ENCODE results near the gene CNNM4.

Gene CNNM4

DNA sequence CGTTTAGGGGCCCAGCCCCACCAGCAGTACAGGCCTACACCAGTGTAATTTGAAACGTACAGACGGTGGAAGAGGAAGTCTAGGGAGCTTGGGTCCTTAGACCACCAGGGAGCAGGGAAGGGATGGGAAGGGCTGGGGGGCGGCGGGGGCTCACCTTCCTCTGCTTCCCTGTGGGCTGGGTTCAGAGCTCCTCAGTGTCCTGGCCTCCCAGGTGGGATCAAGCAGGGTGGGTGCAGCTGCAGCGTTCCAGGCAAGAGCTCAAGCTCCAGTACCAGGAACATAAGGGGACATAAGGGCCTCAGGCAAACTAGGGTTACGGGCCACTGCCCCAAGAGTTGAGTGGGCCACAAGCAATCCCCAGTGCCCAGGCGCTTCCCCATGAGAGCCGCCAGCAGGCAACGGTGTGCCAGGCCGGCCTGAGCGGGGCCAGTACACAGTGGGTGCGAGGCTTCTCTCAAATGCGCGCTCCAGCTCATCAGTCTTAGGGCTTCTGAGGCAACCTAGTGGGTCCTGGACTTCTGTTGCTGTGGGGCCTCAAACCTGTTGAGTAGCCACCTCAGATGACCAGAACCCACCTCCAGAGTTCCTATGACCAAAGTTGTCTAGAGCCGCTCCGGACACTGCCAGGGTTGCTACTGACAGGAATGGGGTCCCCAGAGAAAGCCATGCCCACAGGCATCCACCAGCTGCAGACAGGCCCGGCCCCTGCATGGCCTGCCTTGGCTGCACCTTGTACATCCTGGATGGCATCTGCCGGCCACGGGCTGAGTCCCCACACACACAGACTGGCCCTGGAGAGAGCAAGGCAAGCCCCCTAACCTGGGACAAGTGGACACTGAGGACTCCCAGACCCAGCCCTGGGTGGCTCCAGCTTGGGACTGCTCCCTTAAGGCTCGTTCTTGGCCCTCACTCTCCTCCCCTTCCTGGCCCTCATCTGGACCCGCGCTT lies 77.9 kb downstream of the CNNM4 start:
- no peak for DNase-seq

DNA sequence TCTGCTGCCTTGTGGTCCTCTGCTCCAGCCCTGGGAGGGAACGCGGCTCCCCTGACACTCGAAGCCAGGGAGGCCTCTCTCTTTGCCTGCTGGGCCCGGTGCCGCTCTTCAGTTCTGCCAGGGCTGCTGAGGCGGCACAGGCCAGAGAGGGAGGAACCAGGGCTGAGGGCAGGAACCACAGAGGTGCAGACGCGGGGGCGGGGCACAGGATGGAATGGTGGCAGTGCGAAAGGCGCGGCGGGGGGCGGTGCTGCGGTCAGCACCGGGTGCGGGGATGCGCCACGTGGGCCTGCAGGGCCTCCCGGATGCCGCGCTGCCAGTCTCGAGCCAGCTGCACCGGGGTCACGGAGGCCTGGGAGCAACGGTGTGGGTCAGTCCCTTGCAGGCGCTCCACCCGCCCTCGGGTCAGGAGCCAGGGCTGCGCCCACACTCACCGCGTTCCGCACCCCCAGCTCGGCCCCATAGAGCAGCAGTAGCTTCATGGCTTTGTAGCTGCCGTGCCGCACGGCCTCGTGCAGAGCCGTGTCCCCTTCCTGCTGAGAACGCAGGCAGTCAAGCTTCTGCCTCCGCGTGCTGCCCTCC lies 78.7 kb downstream of the CNNM4 start:
- DNase-seq: no peak

DNA sequence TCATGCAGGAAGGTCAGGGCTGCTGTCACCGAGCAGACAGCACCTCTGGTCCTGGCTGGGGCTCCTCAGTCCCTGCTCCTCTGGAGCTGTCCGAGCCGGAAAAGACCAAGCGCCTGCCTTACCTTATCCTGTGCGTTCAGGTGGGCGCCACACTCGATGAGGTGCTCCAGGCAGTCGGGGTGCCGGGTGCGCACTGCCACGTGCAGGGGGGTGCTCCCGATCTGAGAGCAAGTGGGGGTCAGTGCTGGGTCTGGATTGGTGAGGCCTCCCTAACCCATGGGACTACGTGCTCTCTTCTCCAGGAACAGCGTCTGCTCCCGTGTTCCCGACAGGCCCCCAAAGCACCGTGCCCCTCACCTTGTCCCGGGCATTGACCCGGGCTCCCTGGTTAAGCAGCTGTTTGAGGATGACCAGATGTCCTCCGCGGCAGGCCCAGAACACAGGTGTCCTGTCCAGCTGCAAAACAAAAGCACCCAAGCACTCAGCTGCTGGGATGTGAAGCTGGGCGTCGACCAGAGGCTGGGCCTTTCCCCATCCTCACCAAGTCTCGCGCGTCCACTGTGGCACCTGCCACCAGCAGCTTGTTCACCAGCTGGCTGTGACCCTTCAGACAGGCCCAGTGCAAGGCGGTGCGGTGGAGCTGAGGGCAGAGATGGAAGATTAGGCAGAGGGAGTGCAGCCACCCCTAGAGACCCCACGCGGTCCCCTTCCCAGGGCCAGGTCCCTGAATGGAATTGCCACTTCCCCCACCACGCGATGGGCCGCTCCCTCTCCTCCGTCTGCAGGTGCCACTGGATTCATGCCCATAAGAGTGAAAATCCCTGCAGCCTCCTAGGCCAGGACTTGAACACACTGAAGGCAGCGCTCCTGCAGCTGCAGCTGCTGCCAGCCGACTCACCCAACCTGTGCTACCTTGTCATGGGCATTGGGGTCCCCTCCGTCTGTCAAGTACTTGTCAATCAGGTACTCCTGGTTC lies 79.5 kb downstream of the CNNM4 start:
- DNase-seq: no peak

DNA sequence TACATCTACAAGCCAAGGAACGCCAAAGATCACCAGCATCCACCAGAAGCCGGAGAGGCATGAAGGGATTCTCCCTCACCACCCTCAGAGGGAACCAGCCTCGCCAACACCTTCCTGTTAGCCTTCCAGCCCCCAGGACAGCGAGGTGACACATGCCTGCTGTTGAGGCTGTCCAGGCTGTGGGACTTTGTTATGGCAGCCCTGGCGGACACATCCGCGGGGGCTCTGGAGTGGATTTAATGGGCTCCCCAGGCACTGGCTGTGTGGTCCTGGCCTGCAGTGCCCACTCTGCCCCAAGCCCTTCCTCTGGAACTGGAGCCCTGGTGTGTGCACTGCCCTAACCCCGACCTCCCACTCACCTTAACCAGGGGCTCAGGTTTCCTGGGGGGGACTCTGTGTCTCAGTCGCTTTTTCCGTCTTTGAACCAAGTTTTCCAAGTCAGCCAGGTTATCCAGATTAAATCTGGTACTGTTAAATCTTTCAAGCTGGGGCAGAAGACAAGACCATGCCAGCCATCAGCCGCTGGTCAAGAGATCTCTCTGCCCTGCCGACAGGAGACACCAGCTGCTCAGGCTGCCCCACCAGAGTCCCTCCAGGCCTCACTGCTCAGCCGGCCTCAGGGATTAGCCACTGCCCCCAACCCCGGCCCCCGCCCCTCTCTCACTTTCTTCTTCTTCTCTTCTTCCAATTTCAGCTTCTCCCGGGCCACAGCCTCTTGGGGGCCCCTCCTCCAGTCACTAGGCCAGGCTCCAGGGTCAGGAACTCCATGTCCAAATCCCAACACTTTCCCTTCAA lies 81.2 kb downstream of the CNNM4 start:
- DNase-seq: no peak

DNA sequence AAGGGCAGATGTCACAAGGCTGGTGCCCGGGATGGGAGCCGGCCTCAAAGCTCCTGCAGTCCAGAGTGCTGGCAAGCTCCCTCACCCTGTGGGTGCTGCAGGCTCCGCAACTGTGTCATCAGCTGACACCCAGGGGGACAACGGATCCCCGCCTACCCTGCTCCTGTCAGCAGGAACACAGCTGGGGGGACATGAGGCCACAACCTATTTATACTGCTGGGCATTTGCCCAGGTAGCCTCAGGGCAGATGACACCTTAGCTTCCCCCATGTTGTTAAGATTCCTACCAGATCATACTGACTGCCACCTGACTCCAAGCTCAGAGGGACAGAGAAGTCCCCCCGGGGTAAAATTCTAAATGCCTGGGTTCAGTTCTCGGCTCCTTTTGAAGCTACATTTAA lies 81.9 kb downstream of the CNNM4 start:
- DNase-seq: no peak

DNA sequence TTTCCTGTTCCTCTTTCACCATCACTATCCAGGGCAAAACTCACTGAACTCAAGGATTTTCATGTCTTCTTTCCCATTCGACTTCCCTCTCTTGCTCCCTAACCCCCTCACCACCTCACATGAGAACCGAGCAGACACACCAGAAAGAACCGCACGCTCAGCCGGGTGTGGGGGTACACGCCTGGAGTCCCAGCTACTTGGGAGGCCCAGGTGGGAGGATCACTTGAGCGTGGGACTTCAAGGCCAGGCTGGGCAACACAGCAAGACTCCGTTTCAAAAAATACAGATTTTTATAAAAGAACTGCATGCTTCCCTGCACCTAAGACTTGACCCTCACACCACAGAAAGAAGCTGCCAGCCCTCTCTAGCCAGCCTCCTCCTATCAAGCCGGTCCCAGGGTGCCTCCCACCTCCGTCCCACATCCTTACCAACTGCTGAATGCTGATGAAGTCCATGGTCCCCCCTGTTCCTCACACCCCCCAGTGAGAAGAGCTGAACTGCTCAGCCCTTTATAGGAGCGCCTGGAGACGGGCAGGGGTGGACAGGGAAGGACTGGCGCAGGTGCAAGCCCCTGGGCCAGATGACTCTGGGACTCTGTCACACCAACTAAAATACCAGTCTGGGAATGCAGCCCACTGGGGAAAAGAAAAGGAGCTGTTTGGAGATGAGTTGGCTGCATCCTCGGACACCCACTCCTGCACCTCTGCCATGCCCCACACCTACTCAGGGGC lies 83.0 kb downstream of the CNNM4 start, which contains the start of gene ANKRD23:
Gene ANKRD23, minus strand, starts transcription at position 484 of the 731 bp plus-strand sequence. Its CDS starts 29 bp downstream, at position 455.
- no peak for DNase-seq

DNA sequence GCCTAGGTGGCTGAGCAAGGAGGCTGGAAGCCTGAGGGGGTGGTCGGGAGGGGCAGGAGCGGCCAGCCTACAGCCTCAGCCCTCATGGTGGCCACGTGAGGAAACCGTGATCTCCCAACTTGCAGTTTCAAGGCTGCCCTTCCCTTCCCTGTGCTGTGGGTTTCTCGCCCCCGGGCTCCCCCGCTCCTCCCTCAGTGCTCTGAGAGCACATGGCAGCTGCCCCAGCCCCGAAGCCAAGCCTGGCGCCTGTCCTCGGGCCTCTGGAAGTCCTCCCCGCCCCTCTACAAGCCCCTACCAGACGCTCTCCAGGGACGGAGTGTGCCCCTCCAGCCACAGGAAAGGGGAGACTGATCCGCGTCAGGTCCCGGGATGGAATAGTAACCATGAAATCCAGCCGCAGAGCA lies 83.7 kb downstream of the CNNM4 start:
- DNase-seq: no peak

DNA sequence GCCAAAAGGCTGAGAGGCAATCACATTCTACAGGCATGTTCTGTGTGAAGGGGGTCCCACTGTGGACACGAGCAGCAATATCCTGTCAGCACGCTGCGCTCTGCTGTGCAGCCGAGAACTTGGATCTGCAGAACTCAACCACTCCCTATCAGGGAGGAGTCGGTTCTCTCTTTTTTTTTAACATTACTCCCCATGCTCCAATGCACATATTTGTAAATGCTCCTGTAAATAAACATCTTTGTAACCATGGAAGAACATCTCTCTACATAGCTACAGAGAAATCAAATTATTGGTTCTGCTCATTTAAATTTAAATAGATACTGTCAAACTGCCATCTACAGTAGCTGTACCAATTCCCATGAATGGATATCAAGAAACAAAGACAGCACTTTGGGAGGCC lies 86.1 kb downstream of the CNNM4 start:
- DNase-seq: no peak

DNA sequence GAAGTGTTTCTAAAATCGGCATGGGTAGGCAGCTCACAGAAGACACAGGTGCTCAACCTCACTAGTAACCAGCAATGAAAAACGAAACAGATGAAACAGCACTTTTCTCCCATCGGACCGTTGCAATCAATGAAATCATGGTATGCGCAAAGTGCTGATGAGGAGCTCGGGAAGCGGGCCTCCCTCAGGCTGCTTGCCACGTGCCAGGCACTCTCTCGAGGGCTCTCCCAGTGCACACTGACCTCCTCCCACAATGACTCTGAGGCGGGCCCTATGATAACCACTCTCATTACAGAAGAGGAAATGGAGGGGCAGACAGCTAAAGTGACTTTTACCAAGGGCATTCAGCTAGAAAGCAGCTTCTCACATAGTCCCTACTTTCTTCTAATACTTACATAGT lies 86.9 kb downstream of the CNNM4 start:
- no peak for DNase-seq

DNA sequence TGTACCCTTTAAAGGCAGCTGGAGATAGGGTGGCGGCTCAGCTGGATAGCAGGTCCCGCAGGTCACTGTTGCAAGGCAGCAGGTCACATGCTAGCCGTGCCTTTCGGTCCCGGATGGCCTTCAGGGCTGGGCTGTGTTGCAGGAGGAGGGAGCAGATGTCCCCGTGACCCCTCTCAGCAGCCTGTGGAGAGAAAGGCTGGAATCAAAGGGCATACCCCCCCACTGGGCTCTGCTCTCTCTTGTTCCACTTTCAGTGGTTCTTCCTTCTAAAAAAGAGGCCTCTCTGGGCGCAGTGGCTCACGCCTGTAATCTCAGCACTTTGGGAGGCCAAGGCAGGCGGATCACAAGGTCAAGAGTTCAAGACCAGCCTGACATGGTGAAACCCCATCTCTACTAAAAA lies 87.6 kb downstream of the CNNM4 start:
- no peak for DNase-seq

DNA sequence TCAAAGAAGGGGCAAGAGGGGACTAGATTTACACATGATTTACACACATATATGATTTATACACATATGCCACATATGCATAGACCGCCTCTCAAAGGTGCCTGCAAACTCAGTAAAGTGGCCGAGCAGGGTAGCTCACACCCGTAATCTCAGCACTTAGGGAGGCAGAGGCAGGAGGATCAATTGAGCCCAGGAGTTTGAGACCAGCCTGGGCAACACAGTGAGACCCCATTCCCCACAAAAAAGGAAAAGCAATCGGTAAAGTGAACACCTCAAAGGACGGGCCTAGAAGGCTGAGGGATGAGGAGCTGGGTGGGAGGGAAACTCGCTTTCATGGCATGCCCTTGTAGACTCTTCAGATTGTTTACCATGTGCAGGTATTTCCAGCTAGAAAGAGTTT lies 92.0 kb downstream of the CNNM4 start:
- DNase-seq: no peak

DNA sequence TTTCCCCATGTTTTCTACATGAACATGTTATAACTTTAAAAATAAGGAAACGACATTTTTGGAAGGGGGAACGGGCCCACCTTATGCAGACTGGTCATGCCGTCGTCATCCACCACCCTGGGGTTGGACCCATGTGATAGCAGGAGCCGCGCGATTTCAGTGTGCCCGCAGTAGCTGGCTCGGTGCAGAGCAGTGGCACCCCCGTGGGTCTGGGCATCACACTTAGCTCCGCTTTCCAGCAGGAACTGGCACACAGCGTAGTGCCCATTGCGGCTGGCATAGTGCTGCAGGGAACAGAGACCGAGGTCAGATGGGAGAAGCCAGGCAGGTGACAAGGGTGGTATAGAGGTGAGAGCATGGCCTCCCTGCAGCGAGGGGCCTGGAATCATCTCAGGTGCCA lies 92.6 kb downstream of the CNNM4 start:
- no peak for DNase-seq

DNA sequence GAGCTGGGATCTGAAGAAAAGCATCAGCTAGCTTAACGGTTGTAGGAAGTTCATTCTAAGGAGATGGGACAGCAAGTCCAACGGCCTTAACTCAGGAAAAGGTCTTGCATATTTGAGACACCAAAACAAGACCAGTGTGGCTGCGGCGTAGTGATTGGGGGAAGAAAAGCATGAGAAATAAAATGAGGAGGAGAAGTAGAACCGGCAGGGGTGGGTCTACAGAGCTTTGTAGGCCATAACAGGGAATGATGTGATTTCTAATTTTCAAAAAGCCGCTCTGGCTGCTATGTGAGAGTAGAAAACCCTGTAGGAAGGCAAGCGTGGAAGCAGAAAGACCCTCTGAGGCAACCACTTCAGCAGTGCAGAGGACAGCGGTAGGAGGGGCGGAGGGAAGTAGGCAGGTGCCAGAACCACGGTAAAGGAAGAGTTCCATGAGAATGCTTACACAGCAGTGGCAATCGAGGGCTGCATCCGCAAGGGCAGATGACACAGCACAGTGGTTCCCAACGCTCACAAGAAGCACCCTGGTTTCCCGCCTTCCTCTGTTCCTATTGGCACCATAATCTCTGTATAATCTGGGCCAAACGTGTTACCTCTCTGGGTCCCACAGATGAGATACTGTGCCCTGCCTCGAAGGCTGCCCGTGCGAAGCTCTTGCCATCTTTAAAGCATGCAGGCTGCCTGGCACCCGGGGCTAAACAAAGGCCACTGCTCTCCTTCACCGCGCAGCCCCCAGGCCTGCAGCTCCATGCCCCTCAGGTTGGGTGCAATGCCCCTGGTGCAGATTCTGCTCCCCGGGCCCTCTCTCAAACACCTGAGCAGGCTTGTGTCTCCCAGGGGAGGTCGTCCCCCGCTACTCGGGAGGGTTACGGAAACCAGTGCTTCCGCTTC lies 96.3 kb downstream of the CNNM4 start:
- DNase-seq: peak; percentile 37

DNA sequence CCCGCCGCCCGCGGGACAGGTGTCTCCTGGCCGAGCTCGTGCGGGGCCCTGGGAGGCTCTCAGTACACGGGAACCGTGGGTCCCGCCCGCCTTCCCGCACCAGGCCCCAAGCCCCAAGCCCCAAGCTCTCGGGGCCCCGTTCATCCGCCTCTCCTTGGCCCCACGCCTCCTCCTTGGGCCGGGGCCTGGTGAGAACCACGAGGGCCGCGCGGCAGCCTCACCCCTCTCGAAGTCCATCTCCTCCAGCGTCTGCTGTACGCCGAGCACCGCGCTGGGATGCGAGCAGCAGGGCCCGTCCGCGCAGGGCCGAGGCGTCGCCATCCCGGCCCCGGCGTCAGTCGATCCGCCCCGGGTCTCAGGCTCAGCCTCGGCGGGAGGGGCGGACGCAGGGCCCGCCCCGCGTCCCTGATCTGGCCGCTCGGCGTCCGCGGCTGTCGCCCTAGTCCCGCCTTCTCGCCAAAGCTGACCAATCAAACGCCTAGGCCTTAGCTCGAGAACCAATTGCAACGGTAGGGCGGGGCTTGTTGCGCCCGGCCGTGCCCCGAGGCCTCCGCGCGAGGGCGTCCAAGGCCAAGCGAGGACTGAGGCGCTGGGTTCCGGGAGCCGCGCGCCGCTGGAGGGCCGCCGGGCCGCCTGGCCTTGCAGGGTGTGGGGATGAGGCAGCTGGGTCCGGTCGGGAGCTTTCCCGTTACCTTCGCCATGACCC lies 97.1 kb downstream of the CNNM4 start, which contains the start of gene ANKRD39:
Gene ANKRD39, minus strand, starts transcription at position 350 of the 706 bp plus-strand sequence. Its CDS starts 29 bp downstream, at position 321.
- DNase-seq: peak; percentile 98

DNA sequence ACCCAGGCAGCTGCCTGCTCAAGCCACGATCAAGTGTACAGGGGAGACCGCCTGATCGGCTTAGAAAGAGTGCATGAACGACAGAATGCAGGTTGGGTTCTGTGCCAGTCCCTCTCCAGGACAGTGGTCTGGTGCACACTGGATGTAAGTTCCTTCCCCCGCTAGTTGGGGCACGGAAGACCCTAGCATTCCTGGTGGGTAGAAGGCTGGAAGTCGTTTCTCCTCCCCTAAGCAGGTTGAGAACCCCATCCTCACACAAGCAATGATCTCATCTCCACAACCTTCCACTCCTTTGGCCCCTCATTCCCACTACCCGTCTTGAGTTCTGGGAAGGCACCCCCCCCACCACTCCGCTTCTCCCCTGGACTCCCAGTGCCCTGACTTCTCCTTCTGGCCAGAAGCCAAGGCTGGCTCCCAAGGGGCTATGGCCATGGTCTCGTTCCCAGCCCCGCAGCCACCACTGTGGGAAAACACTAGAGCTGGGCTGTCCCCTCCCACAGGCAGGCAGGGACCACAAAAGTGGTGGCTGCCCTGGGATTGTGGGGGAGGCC lies 98.5 kb downstream of the CNNM4 start:
- no peak for DNase-seq

DNA sequence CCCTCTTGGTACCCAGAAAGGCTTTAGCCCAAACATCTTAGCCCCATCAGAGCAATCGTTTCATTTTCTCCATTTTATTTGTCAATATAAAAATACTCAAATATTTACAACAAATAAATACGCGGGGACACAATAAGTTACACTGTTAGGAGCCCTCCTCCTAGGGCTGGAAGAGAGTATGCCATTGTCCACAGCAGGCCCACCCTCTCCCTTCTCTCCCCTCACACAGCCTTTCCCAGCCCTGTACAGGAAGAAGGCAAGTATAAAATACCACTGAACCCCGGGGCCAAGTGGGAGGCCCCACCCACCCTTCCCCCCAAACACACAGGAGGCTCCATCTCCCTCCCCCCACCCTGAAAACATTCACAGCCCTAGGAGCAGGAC lies 99.0 kb downstream of the CNNM4 start:
- DNase-seq: no peak

DNA sequence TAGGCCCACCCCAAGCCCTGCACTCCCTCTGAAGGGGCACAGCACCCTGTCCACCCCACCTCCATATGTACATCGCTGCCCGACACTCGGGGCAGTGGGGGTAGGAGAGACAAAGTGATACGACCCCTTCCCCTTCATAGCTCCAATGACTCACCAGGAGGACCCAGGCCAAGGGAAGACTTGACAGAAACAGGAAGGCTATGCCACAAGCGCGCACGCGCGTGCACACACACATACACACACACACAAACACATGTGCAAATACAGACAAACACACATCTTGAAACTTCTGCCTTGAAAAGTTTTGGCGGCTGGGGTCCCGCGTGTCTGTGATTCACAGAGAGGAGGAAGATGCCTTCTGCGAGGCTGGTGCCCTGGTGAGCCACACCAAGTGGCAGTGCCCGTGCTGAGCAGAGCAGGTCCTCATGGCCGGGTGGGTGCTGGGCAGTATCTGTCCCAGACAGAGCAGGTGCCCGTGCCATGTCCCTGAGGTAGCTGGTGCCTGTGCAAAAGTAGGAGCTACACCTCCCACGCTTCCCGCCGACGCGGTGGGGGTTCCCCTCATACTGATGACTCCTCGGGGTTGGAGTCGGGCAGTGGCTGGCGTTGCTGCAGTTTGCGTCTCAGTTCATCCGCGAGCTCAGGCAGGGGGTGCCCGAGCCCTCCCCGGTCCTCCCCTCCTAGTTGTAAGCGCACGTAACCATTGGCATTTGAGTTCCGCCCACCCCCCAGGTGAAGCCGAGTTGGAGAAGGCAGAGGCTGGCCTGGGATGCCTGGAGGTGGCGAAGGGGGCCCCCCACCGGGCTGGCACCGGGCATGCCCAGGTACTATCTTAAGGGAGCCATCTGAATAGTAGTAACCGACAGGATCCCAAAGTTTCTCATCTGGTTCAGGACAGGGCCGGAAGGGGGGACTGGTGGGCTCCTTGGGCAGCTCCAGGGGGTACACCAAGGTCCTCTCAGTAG lies 99.6 kb downstream of the CNNM4 start:
- no peak for DNase-seq

DNA sequence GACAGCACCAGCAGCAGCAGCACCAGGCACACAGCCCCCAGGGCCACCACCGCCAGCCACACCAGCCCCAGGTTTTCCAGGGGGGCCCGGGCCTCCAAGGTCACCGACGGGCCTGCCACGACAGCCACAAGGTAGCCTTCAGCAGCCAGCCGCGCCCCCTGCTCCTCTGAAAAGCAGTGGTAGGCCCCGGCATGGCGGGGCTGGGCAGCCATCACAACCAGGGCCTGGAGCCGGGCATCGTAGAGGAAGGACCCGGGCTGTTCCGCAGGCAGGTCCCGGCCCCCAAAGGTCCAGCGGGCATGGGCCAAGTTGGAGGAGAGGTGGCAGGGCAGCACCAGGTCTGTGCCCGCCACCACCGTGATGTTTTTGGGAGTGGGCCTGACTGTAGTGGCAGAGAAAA lies 100.4 kb downstream of the CNNM4 start:
- DNase-seq: no peak
